ENCODE data around the gene LRRC31.

The LRRC31 gene

GRCh38 chr3:169869484-169870220 lies at the start of gene LRRC31:
Gene LRRC31, minus strand, starts transcription at chr3:169869935. Its CDS starts 128 bp downstream, at chr3:169869807.
- no peak for DNase-seq (ENCODE audit: low read depth)

- peak; percentile 19 for DNase-seq (ENCODE audit: low read depth)
Observed at GRCh38 chr3:169914321-169914720, 44.6 kb upstream of the LRRC31 start.

GRCh38 chr3:169913323-169913722 lies 43.6 kb upstream of the LRRC31 start:
- DNase-seq (ENCODE audit: low read depth) = no peak

- DNase-seq (ENCODE audit: low read depth) = no peak
Observed at GRCh38 chr3:169911272-169911671, 41.5 kb upstream of the LRRC31 start, which contains the start of gene SAMD7. Gene SAMD7, plus strand, starts transcription at chr3:169911572. Its CDS starts 7,927 bp downstream, at chr3:169919499.

- DNase-seq (ENCODE audit: low read depth) = no peak
Observed at GRCh38 chr3:169907944-169908343, 38.2 kb upstream of the LRRC31 start.

- no peak for DNase-seq (ENCODE audit: low read depth)
Observed at GRCh38 chr3:169907476-169907875, 37.7 kb upstream of the LRRC31 start.

- no peak for DNase-seq (ENCODE audit: low read depth)
Observed at GRCh38 chr3:169905404-169905803, 35.7 kb upstream of the LRRC31 start.

DNA sequence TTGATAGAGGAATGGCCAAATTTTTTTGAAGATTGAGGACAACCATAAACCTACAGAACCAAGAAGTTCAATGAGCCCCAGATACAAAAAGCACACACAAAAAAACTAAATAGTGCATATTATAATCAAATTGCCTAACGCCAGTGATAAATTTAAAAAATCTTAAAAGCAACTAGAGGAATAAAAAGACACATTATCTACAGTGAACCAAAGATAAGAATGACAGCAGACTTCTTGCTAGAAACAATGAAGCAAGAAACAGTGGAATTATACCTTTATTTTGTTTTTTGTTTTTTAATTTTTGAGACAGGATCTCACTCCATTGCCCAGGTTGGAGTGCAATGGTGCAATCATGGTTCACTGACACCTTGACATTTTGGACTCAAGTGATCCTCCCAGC lies 31.7 kb upstream of the LRRC31 start:
- DNase-seq (ENCODE audit: low read depth) = no peak

DNA sequence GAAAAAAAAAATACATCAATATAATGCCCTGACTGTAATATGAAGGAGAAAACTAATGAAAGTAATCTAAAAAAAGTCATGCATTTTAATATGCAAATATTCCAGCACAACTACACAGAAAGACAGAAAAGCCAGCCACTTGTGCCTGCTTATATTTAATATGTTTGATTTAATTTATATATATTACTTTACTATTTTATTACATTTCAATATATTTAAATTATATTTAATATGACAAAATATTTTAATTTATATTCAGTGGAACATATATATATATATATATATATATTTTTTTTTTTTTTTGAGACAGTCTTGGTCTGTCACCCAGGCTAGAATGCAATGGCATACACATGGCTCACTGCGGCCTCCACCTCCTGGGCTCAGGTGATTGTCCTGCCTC lies 27.5 kb upstream of the LRRC31 start:
- DNase-seq (ENCODE audit: low read depth) = no peak

DNA sequence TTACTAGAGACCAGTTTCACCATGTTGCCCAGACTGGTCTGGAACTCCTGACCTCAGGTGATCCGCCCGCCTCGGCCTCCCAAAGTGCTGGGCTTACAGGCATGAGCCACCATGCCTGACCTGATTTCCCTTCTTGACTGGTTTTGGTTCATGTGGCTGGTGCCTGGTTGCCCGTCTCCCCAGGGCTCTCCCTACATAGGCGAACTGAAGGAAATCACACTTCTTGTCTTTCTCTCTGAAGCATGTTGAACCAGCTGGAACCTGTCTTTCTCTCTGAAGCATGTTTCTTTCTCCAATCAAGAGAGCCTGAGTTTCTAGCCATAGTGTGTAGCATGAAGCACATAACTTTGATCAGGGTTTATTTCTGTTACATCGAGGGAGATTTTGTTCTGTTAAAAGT lies 25.3 kb upstream of the LRRC31 start:
- no peak for DNase-seq (ENCODE audit: low read depth)

GRCh38 chr3:169894110-169894509 lies 24.4 kb upstream of the LRRC31 start:
- no peak for DNase-seq (ENCODE audit: low read depth)

DNA sequence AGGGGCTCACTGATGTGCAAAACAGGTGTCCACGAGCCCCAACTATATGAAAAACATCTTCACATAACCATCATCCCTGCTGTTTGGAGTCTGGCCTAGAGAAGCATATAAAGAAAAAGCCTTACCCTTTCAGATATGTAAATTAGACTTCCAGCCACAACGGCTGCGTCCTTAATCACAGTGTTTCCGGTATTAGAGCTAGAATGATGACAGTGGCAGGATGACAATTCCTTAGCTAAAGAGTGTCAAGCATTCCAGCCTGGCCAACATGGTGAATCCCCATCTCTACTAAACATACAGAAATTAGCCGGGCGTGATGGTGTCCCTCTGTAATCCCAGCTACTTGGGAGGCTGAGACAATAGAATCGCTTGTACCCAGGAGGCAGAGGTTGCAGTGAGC lies 22.2 kb upstream of the LRRC31 start:
- no peak for DNase-seq (ENCODE audit: low read depth)

- DNase-seq (ENCODE audit: low read depth) = no peak
Observed at GRCh38 chr3:169886671-169887070, 16.9 kb upstream of the LRRC31 start.

GRCh38 chr3:169880576-169881250 lies 11.0 kb upstream of the LRRC31 start:
- DNase-seq (ENCODE audit: low read depth) = no peak

DNA sequence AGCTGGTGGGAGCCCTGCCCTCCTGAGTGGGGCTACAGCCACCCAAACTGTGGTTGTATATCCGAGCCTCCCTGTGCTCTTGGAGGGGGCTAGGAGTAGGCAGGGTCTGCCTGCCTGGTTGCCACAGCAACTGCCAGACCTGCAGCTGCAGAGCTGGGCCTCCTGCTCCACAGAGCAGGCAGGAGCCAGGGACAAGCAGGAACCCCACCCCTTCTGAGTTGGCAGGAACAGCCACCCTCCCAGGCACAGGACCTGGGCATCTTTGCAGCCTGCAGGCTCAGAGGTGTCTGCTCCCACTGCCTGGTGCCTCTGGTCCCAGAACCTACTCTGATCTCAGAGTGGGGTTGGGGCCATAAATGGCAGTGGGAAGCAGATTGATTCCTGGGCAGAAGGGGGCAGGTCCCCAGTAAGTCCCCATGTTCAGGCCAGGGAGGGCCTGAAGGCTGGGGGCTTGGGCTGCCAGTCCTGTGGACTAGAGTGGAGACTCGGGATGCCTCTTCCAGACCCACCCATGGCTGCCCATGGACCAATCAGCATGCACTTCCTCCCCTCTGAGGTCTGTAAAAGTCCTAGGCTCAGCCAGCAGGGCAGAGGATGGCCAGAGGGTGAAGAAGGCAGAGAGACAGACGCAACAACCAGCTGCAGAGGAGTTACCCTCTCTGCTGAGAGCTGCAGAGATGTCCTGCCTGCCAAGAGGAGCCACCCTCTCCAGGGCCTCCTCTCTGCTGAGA lies 10.3 kb upstream of the LRRC31 start:
- no peak for DNase-seq (ENCODE audit: low read depth)

DNA sequence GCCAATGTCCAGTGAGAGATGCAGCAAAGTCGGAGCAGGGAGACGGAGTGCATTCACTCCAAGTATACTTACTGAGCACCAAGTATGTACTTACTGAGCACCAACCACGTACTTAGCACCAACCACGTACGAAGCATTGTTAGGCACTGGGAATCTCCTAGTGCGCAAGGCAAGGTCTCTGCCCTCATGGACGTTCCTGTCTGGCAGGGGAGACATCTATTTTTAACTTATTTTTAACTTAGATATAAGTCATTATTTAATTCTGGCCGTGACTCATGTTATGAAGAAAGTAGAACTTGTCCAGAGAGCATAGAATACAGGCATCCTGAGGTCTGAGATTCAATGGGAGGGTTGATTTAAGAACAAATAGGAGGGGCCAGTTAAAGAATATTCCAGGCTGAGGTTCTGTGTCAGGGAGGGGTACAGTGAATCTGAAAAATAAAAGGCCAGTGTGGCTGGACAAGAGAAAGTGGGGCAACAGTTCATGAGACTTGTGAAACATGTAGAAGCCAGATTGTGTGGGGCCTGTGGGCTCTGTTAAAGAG lies 9.3 kb upstream of the LRRC31 start:
- no peak for DNase-seq (ENCODE audit: low read depth)

DNA sequence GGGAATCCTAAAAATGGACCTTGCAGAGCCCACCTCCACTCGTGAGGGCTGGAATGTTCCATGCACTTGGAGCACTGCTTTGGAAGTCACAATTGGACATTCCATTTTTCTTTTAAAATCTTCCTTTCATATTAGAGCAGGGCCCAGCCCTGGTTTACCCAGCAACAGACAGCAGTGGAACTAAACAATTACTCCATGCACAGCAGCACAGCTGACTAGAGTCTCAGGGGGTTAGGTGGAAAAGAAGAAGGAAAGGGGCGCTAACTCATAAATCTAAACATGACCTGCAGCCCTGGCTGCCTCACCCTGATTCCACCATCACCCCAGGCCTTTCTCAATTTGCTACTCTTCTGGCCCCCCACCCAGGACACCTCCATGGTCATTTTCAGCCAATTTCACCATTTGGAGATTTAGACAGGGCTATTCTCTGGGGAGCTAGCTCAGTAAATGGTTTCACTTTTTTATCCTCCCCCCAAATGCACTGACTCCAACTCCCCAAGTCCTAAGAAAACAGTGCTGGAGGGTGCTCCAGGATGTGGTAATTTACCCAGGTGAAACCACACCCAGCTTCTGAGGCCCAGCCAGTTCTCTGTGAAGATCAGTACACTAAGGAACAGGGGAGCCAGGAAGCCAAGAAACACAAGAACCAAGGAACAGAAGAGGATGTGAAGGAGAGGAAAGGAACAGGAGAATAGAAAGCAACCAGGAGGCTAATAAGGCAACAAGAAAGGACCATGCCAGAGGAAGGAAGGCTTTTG lies 1.6 kb upstream of the LRRC31 start:
- DNase-seq (ENCODE audit: low read depth) = no peak

DNA sequence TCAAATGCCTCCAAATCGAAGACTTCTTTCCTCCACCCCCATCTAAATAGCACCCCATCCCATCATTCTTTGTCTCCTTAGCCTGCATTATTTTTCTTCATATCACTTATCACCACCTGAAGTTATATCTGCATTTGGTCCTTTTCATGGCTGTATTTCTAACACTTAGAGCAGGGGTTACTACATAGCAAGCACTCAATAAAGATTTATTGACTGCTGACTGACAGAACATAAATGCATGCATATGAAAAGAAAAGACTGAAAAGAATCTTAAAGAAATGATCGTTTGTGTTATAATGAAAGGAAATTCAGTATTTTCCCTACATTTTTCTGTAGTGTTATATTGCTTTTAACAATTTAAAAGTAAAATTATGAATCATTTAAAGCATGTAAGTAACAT lies 1.4 kb downstream of the LRRC31 start:
- no peak for DNase-seq (ENCODE audit: low read depth)

DNA sequence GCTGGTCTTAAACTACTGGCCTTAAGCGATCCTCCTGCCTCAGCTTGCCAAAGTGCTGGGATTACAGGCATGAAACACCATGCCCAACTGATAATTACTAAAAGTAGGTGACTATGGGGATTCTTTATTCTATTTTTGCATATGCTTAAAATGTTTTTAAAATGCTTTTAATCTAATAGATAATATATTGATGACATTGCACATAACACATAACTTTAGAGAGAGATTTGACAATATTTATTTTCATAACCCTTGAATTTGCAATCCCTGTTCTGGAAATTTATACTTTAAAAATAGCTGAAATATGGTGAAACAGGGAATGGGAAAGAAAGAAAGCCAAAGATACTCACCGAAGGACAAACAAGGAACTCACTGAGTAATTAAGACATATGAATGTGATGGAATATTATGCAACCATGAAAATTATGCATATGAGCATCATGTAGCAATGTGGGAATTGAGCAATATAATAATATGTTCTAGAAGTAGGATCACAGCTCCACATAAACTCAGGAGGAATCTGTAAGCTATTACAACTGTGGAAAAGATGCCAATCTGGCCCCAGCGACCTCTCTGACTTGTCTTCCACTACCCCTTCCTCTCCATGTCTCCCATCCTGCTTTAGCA lies 2.0 kb downstream of the LRRC31 start:
- no peak for DNase-seq (ENCODE audit: low read depth)

DNA sequence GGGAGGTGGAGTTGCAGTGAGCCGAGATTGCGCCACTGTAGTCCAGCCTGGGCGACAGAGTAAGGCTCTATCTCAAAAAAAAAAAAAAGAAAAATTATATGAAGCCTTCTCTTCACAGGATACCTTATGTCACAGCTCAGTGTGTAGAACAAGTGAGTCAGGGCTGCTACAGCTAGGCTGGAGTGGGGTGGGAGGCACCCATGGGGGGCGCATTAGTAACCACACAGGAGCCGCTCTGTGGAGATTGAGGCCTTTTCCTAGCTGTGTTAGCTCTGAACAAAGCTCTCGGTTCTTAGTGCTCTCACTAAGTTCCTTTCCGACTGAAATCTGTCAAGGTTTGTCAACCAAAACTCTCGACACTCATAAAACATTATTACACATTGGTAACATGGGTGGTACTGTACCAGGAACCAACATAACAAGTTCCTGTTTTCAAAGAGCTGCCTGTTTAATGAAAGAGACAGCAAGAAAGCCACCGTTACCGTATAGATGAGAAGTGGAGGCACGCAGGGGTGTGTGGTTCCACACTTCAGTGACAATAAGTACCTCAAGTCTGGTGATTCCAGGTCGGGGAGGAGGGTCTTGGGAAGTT lies 4.5 kb downstream of the LRRC31 start:
- no peak for DNase-seq (ENCODE audit: low read depth)

GRCh38 chr3:169864270-169864669 lies 5.5 kb downstream of the LRRC31 start:
- no peak for DNase-seq (ENCODE audit: low read depth)
